Neural progenitor cell (in vitro differentiated cells): ENCODE data around the gene PDE6D. TPM values are rescaled to one million over a fixed set of nuclear protein-coding genes. Genes with fewer than 3 reads are reported as not detected.
A peak's percentile ranks its signal among the peaks of the same experiment; 100 is the strongest.

Experiments
- DNase-seq: peaks from one replicate; pipeline ENCODE4 v3.0.0-alpha.2; 2016; ENCODE audit warnings: low spot score
- H2AFZ ChIP-seq: fragments of 200-600 bp; sonication (generic); replicated peaks from 2 replicates; pipeline ENCODE4 v1.6.1; 2016; ENCODE audit warnings: antibody characterized with exemption
- H3F3A ChIP-seq: fragments of 200-600 bp; sonication (generic); 2 replicates; pipeline ENCODE4 v1.6.1; 2016; ENCODE audit warnings: antibody characterized with exemption, low read depth
- H3K27ac ChIP-seq: fragments of 200-600 bp; sonication (generic); 2 replicates; pipeline ENCODE4 v1.5.1; 2016; ENCODE audit warnings: mild to moderate bottlenecking
- H3K27me3 ChIP-seq: fragments of 200-600 bp; sonication (generic); 2 replicates; pipeline ENCODE4 v1.6.1; 2016; ENCODE audit warnings: mild to moderate bottlenecking, moderate library complexity
- H3K36me3 ChIP-seq: fragments of 200-600 bp; sonication (generic); 2 replicates; pipeline ENCODE4 v1.5.1; 2016
- H3K4me1 ChIP-seq: fragments of 200-600 bp; sonication (generic); 2 replicates; pipeline ENCODE4 v1.6.1; 2016; ENCODE audit warnings: mixed run types
- H3K4me2 ChIP-seq: fragments of 200-600 bp; sonication (generic); 2 replicates; pipeline ENCODE4 v1.6.1; 2016
- H3K4me3 ChIP-seq: fragments of 200-600 bp; sonication (generic); 2 replicates; pipeline ENCODE4 v1.5.1; 2016
- H3K79me2 ChIP-seq: fragments of 200-600 bp; sonication (generic); 2 replicates; pipeline ENCODE4 v1.6.1; 2016; ENCODE audit warnings: low read depth
- H3K9ac ChIP-seq: fragments of 200-600 bp; sonication (generic); 2 replicates; pipeline ENCODE4 v1.6.1; 2016
- H3K9me3 ChIP-seq: fragments of 200-600 bp; sonication (generic); 2 replicates; pipeline ENCODE4 v1.5.1; 2016; ENCODE audit warnings: low read depth
- H4K20me1 ChIP-seq: fragments of 200-600 bp; sonication (generic); 2 replicates; pipeline ENCODE4 v1.6.1; 2016; ENCODE audit warnings: low read depth
- H3K27ac Mint-ChIP-seq: 3 replicates; pipeline ENCODE4 v1.8.0; 2021; ENCODE audit warnings: mixed read lengths
- H3K27me3 Mint-ChIP-seq: 2 replicates; pipeline ENCODE4 v1.8.0; 2022; ENCODE audit warnings: low read depth, mild to moderate bottlenecking, inconsistent platforms, moderate library complexity, mixed read lengths; ENCODE audit not compliant: insufficient read depth
- H3K36me3 Mint-ChIP-seq: 3 replicates; pipeline ENCODE4 v1.8.0; 2021; ENCODE audit warnings: mixed read lengths
- H3K4me1 Mint-ChIP-seq: 3 replicates; pipeline ENCODE4 v1.8.0; 2021; ENCODE audit warnings: mixed read lengths
- H3K4me3 Mint-ChIP-seq: 3 replicates; pipeline ENCODE4 v1.8.0; 2021; ENCODE audit warnings: mild to moderate bottlenecking, moderate library complexity, mixed read lengths
- H3K9me3 Mint-ChIP-seq: 3 replicates; pipeline ENCODE4 v1.8.0; 2020; ENCODE audit warnings: mixed read lengths
- CTCF ChIP-seq: fragments of 200-600 bp; sonication (generic); IDR thresholded peaks from 2 replicates; pipeline ENCODE4 v1.5.1; 2017; ENCODE audit warnings: antibody characterized with exemption, mild to moderate bottlenecking
- EZH2 ChIP-seq: fragments of 200-600 bp; sonication (generic); IDR thresholded peaks from 2 replicates; pipeline ENCODE4 v1.6.1; 2017; ENCODE audit warnings: antibody characterized with exemption, mild to moderate bottlenecking, moderate library complexity
- EZH2phosphoT487 ChIP-seq: fragments of 200-600 bp; sonication (generic); IDR thresholded peaks from 2 replicates; pipeline ENCODE4 v1.6.1; 2017; ENCODE audit warnings: antibody characterized with exemption
- total RNA-seq: library from RNA; depleted of rRNA; stranded (reverse); fragments of >200 nt; gene quantifications from 2 replicates; pipeline ENCODE4 v1.2.3, GENCODE V29; 2015; ENCODE audit warnings: low replicate concordance

PDE6D gene
- total RNA-seq, 1 donor from 2014 or later = 52.6 TPM

GRCh38 chr2:231769170-231770136 lies 11.6 kb downstream of the PDE6D start:
- Histone ChIP-seq H3K9ac (no peak overlapping the region), H3K27ac (no peak overlapping the region), H3K4me2 (no peak overlapping the region), H3K9me3 (no peaks in the 10 kb centered on the region), H3K36me3 (no peaks in the 10 kb centered on the region), H2AFZ (no peak overlapping the region), H3K79me2 (peaks cover 18% of the 10 kb centered on the region), H3K4me3 (no peak overlapping the region), H3K27me3 (no peaks in the 10 kb centered on the region), H4K20me1 (peaks cover 10% of the 10 kb centered on the region), H3K4me1 (no peaks in the 10 kb centered on the region), H3F3A (peaks cover 6% of the 10 kb centered on the region)
- Mint-ChIP-seq H3K27me3 (no peaks in the 10 kb centered on the region), H3K27ac (no peak overlapping the region), H3K36me3 (peaks cover 2% of the 10 kb centered on the region), H3K4me3 (no peak overlapping the region), H3K9me3 (no peaks in the 10 kb centered on the region), H3K4me1 (peaks cover 18% of the 10 kb centered on the region)
- TF ChIP-seq EZH2phosphoT487 (no peak), EZH2 (no peak), CTCF (no peak)
- no peak for DNase-seq

GRCh38 chr2:231765496-231765929 lies 15.6 kb downstream of the PDE6D start:
- no peak overlapping the region for H3K9ac ChIP-seq
- TF ChIP-seq EZH2 (no peak), EZH2phosphoT487 (no peak), CTCF (no peak)
- H3K27ac ChIP-seq = no peak overlapping the region
- no peak overlapping the region for H3K4me2 ChIP-seq
- Mint-ChIP-seq H3K27me3 (no peaks in the 10 kb centered on the region), H3K27ac (no peak overlapping the region), H3K4me1 (peaks cover 22% of the 10 kb centered on the region), H3K4me3 (no peak overlapping the region), H3K9me3 (no peaks in the 10 kb centered on the region), H3K36me3 (peaks cover 2% of the 10 kb centered on the region)
- H3K4me1 ChIP-seq = no peaks in the 10 kb centered on the region
- no peak overlapping the region for H3K4me3 ChIP-seq
- H3K36me3 ChIP-seq = no peaks in the 10 kb centered on the region
- H3K79me2 ChIP-seq = peaks cover 11% of the 10 kb centered on the region
- no peak overlapping the region for H2AFZ ChIP-seq
- H3K27me3 ChIP-seq = no peaks in the 10 kb centered on the region
- no peak for DNase-seq
- peaks cover 4% of the 10 kb centered on the region for H4K20me1 ChIP-seq
- peaks cover 10% of the 10 kb centered on the region for H3F3A ChIP-seq
- no peaks in the 10 kb centered on the region for H3K9me3 ChIP-seq

DNA sequence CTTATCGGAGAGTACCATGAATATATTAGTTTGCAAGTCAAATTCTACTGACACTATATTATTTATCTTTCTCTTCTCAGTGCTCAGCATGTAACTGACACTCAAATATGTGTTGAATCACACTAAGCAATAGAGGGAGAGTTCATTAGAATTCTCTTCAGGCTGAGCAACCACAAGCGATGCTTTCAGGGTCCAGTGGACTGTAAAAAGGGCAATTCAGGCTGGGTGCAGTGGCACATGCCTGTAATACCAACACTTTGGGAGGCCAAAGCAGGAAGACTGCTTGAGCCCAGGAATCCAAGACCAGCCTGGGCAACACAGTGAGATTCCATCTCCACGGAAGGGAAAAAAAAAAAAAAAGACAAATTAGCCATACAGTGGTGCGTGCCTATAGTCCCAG lies 16.3 kb downstream of the PDE6D start:
- H3K4me1 Mint-ChIP-seq = peaks cover 22% of the 10 kb centered on the region
- Histone ChIP-seq H3K4me1 (no peaks in the 10 kb centered on the region), H3K27me3 (no peaks in the 10 kb centered on the region), H3K9ac (no peak overlapping the region), H3K9me3 (no peaks in the 10 kb centered on the region), H3K36me3 (no peaks in the 10 kb centered on the region), H3K4me3 (no peak overlapping the region), H2AFZ (no peak overlapping the region), H4K20me1 (peaks cover 4% of the 10 kb centered on the region), H3K79me2 (peaks cover 4% of the 10 kb centered on the region), H3K27ac (no peak overlapping the region), H3K4me2 (no peak overlapping the region), H3F3A (peaks cover 5% of the 10 kb centered on the region)
- H3K27me3 Mint-ChIP-seq = no peaks in the 10 kb centered on the region
- H3K9me3 Mint-ChIP-seq = no peaks in the 10 kb centered on the region
- no peak overlapping the region for H3K4me3 Mint-ChIP-seq
- H3K27ac Mint-ChIP-seq = peak overlapping the region; percentile 30
- H3K36me3 Mint-ChIP-seq = peaks cover 2% of the 10 kb centered on the region
- DNase-seq = no peak
- TF ChIP-seq EZH2 (no peak), CTCF (no peak)
